HG03196 (cell line): ENCODE data around the gene AP4S1.

ENCODE experiments used
- ATAC-seq: cut with Tn5 transposase; IDR thresholded peaks from one replicate; pipeline ENCODE4 v1.9.1; 2021; ENCODE audit not compliant: unreplicated experiment

Gene AP4S1

GRCh38 chr14:31006703-31007102 lies 18.7 kb upstream of the AP4S1 start:
- ATAC-seq = no peak

- ATAC-seq = no peak
Observed at GRCh38 chr14:31009836-31010574, 15.4 kb upstream of the AP4S1 start.

GRCh38 chr14:31010935-31011334 lies 14.5 kb upstream of the AP4S1 start:
- ATAC-seq = no peak

GRCh38 chr14:31013841-31014240 lies 11.6 kb upstream of the AP4S1 start:
- ATAC-seq = no peak

GRCh38 chr14:31018057-31018645 lies 7.3 kb upstream of the AP4S1 start:
- ATAC-seq = no peak

- no peak for ATAC-seq
Observed at GRCh38 chr14:31020834-31021575, 4.4 kb upstream of the AP4S1 start.

GRCh38 chr14:31021576-31021949 lies 3.9 kb upstream of the AP4S1 start:
- no peak for ATAC-seq

- no peak for ATAC-seq
Observed at GRCh38 chr14:31022386-31022785, 3.1 kb upstream of the AP4S1 start.

GRCh38 chr14:31024010-31024480 lies 1.4 kb upstream of the AP4S1 start:
- ATAC-seq = no peak

- no peak for ATAC-seq
Observed at GRCh38 chr14:31024577-31025366, 677 bp upstream of the AP4S1 start.

GRCh38 chr14:31026077-31026449 lies 614 bp downstream of the AP4S1 start, which contains the start of gene STRN3:
Gene STRN3, minus strand, starts transcription at chr14:31026379. Its CDS starts 194 bp downstream, at chr14:31026185.
- peak; percentile 19 for ATAC-seq

- peak; percentile 89 for ATAC-seq
Observed at GRCh38 chr14:31026450-31027235, 1.2 kb downstream of the AP4S1 start.

GRCh38 chr14:31027847-31028246 lies 2.4 kb downstream of the AP4S1 start:
- ATAC-seq = no peak

GRCh38 chr14:31029016-31029970 lies 3.8 kb downstream of the AP4S1 start:
- ATAC-seq = no peak

GRCh38 chr14:31030469-31030868 lies 5.0 kb downstream of the AP4S1 start:
- no peak for ATAC-seq

GRCh38 chr14:31036552-31036951 lies 11.1 kb downstream of the AP4S1 start:
- ATAC-seq = no peak

- no peak for ATAC-seq
Observed at GRCh38 chr14:31037709-31038221, 12.3 kb downstream of the AP4S1 start.

GRCh38 chr14:31038521-31039166 lies 13.2 kb downstream of the AP4S1 start:
- ATAC-seq = no peak
